Camera-type eye (tissue), 1 donor: ENCODE measurements around the gene ATOH1. TPM values are rescaled to one million over a fixed set of nuclear protein-coding genes. Genes with fewer than 3 reads are reported as not detected.

Experiments used
- total RNA-seq: library from RNA; depleted of rRNA; stranded (reverse); fragments of >200 nt; gene quantifications from one replicate; pipeline ENCODE4 v1.2.3, GENCODE V29; 2014

Gene ATOH1
- total RNA-seq = not detected

GRCh38 chr4:93828332-93828994 is at the start of gene ATOH1:
Gene ATOH1, plus strand, starts transcription at chr4:93828753. Its CDS starts 174 bp downstream, at chr4:93828927.

